ENCODE data around the gene LMNTD1. TPM values are rescaled to one million over a fixed set of nuclear protein-coding genes. Genes with fewer than 3 reads are reported as not detected.

Gene LMNTD1
- total and polyA plus RNA-seq, 8 donors, result 0.35 to 2.1 (median 1.7) TPM; not detected in 1

DNA sequence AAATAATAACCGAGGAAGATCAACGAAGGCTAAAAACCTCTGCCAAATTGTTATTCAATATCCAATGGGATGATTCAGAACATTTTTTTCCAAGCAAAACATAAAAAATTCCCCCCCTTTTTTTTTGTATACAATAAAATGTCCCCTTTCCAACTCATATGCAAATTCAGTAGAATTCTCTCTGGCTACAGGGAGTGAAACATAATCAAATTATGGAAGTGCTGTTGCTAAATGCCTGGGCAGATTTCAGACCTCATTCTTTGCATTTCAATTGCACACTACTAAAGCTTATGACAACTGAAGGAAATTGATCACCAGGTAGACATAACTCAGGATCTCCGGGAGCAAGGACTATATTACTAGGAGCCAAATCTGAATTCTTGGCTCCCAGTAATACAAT is 51.0 kb downstream of the LMNTD1 start:
- Histone ChIP-seq H3K4me3 (no peak overlapping the region), H3K36me3 (no peaks in the 10 kb centered on the region), H3K27me3 (no peaks in the 10 kb centered on the region), H3K4me1 (no peaks in the 10 kb centered on the region), H3K9me3 (peaks cover 0 to 7% of the 10 kb centered on the region in 2 donors), H3K27ac (no peak overlapping the region)
- TF ChIP-seq, protein P1, sequence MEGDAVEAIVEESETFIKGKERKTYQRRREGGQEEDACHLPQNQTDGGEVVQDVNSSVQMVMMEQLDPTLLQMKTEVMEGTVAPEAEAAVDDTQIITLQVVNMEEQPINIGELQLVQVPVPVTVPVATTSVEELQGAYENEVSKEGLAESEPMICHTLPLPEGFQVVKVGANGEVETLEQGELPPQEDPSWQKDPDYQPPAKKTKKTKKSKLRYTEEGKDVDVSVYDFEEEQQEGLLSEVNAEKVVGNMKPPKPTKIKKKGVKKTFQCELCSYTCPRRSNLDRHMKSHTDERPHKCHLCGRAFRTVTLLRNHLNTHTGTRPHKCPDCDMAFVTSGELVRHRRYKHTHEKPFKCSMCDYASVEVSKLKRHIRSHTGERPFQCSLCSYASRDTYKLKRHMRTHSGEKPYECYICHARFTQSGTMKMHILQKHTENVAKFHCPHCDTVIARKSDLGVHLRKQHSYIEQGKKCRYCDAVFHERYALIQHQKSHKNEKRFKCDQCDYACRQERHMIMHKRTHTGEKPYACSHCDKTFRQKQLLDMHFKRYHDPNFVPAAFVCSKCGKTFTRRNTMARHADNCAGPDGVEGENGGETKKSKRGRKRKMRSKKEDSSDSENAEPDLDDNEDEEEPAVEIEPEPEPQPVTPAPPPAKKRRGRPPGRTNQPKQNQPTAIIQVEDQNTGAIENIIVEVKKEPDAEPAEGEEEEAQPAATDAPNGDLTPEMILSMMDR (IDR thresholded peaks at IDR 0.05), result no peak
- no peak for ATAC-seq
- DNase-seq, result no peak
- intact Hi-C loops (cut with DNase I), result no loop called here

DNA sequence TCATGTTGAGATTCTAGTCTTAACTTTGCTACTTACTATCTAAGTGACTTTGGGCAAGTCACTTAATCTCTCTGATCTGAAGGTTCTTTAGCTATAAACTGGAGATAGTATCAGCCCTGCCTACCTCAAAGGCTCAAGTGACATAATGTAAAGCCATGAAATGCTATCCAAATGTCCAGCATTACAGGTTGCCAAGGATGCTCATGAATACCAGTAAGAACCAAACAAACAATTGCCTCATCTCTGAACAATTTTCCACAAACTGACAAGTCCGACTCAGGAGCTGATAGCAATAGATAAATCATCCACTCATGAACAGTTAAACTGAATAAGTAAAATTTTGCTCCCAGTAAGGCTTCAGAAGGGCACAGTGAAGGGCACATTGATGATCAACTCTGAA is 51.5 kb downstream of the LMNTD1 start:
- no peak for DNase-seq
- intact Hi-C loops (cut with DNase I), result no loop called here
- Histone ChIP-seq H3K36me3 (no peaks in the 10 kb centered on the region), H3K27me3 (no peaks in the 10 kb centered on the region), H3K4me3 (no peak overlapping the region), H3K27ac (no peak overlapping the region), H3K4me1 (no peaks in the 10 kb centered on the region), H3K9me3 (peaks cover 0 to 7% of the 10 kb centered on the region in 2 donors)
- TF ChIP-seq, protein P1 (IDR thresholded peaks at IDR 0.05), result no peak
- no peak for ATAC-seq

DNA sequence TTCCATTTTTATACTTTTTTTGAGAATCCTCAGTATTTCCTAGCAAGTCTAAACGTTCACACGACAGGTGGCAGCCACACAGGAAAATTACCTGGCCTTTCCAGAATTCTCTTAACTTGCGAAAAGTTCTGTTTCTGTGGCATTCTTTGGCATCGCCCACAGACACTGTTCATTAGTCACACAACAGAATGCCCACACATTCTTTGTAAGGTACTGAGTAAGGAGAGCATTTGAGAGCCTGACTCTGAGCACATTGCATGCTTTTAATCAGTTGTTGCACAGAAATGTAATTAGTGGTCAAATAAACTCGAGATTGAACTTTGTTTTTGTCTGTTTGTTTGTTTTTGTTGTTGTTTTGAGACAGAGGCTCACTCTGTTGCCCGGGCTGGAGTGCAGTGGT is 52.4 kb downstream of the LMNTD1 start:
- H3K27ac ChIP-seq, result no peak overlapping the region
- ATAC-seq (no peak), DNase-seq (no peak)
- no peaks in the 10 kb centered on the region for H3K4me1 ChIP-seq
- peaks cover 0 to 7% of the 10 kb centered on the region in 2 donors for H3K9me3 ChIP-seq
- no peak overlapping the region for H3K4me3 ChIP-seq
- TF ChIP-seq, protein P1 (IDR thresholded peaks at IDR 0.05), result no peak
- intact Hi-C loops (cut with DNase I), result no loop called here
- H3K36me3 ChIP-seq, result no peaks in the 10 kb centered on the region
- no peaks in the 10 kb centered on the region for H3K27me3 ChIP-seq

- TF ChIP-seq, protein P1 (IDR thresholded peaks at IDR 0.05), result no peak
- H3K4me1 ChIP-seq, result no peaks in the 10 kb centered on the region
- H3K36me3 ChIP-seq, result no peaks in the 10 kb centered on the region
- intact Hi-C loops (cut with DNase I), result no loop called here
- H3K27ac ChIP-seq, result no peak overlapping the region
- peaks cover 0 to 7% of the 10 kb centered on the region in 2 donors for H3K9me3 ChIP-seq
- H3K27me3 ChIP-seq, result no peaks in the 10 kb centered on the region
- ATAC-seq (no peak), DNase-seq (no peak)
- H3K4me3 ChIP-seq, result no peak overlapping the region
These were observed 56.1 kb downstream of the LMNTD1 start for GRCh38 chr12:25497021-25497420.

GRCh38 chr12:25496098-25496587 is 56.9 kb downstream of the LMNTD1 start:
- H3K9me3 ChIP-seq, result peaks cover 0 to 7% of the 10 kb centered on the region in 2 donors
- intact Hi-C loops (cut with DNase I), result no loop called here
- H3K27ac ChIP-seq, result no peak overlapping the region
- no peaks in the 10 kb centered on the region for H3K36me3 ChIP-seq
- H3K4me1 ChIP-seq, result no peaks in the 10 kb centered on the region
- no peaks in the 10 kb centered on the region for H3K27me3 ChIP-seq
- no peak for ATAC-seq
- TF ChIP-seq, protein P1 (IDR thresholded peaks at IDR 0.05), result no peak
- peak in 2 of 4 donors; percentile 16 to 19 for DNase-seq
- no peak overlapping the region for H3K4me3 ChIP-seq

Measured in left lung (tissue), 10 donors.